NCI-H69 (cell line): ENCODE data around the gene OSBPL8.
A peak's percentile ranks its signal among the peaks of the same experiment; 100 is the strongest.

Source experiments
- DNase-seq: peaks from one replicate; lab custom pipeline; 2025; lab: John Stamatoyannopoulos, UW

OSBPL8 gene

DNA sequence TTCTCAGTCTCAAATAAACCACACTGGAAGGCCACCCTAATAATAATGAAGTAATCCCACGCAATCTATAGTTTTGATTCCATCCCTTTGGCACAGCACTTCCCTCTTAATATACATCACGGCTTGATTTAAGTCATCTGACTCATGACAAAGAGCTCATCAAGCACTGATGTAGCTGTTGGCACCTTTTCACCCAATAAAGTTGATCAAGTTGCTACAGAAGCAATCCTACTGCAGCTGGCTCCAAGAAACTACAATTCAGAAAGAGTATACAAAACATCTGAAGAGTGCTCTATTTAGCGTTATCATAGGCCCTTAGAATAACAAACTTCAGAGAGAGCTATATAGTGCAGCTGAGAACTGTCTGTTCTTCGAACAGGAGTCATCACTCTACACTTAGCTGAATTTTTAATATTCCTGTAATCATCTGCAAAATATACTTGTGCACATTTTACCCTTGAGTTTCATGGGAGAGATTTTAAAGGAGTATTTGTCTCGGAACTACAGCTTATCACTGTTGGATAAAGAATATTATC is 94.9 kb downstream of the OSBPL8 start:
- DNase-seq, result no peak

DNA sequence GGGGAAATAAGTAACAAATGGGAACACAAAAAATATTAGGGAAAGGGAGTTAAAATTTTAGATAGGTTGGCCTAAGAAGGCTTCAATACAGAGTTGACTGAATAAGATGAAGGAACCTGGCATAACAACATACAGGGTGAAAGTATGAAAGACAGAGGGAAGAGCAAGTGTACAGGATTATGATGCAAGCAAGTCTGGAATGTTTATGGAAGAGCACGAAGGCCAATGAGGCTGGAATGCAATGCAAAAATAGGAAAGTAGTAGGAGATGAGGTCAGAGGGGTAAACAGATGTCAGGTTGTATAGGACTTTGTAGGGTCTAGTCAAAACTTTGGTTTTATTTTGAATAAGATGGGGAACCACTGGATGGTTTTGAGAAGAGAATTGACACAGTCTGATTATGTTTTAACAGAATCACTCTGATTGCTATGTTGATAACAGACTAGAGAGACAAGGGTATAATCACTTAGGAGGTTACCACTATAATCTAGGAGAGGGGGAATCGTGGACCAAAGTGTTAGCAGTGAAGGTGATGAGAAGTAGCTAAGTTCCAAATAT is 96.8 kb downstream of the OSBPL8 start:
- no peak for DNase-seq

DNA sequence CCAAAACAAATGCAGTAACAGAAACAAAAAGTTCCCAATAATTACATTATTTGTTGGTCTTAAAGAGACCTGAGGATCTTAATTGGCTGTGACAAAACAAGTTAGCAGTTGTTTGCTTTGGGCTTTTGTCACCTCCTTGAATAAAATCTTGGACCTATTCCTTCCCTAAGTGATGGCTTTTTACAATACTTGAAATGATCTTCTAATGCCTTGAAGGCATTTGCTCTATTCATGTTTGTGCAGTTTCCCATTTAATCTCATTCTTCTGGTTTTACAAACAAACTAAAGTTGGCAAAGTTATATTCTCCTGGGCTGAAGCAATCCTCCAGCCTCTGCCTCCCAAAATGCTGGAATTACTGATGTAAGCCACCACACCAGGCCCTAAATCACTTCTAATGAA is 98.8 kb downstream of the OSBPL8 start:
- no peak for DNase-seq

DNA sequence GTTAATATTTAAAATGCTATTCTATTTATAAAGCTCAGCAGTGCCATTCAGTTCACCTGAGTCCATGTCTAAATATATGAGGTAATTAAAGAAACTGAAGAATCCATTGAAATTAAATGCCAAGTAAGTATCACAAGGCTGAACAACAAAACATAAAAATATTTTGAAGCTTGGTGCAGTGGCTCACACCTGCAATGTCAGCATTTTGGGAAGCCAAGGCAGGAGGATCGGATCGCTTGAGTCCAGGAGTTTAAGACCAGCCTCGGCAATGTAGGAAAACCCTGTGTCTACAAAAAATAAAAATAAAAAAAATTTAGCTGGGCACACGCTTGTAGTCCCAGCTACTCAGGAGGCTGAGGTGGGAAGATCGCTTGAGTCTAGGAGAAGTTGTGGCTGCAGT is 101.8 kb downstream of the OSBPL8 start:
- no peak for DNase-seq

DNA sequence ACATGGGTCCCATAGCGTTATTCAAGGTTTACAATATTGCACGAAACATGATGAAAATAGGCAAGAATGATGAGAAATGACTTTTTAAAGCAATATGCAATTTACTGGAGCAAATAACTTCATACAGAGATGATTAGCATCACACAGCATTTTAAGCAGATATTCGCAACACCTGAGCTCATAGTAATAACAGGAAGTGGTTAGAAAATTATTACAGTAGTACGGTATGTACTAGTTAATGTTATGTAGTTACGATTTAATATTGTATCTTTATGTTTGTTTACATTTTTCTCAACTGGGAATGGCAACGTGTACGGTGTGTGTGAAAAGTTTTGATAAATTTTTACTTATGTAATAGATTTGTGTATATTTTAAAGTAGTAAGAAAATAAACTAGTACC is 102.6 kb downstream of the OSBPL8 start:
- no peak for DNase-seq

DNA sequence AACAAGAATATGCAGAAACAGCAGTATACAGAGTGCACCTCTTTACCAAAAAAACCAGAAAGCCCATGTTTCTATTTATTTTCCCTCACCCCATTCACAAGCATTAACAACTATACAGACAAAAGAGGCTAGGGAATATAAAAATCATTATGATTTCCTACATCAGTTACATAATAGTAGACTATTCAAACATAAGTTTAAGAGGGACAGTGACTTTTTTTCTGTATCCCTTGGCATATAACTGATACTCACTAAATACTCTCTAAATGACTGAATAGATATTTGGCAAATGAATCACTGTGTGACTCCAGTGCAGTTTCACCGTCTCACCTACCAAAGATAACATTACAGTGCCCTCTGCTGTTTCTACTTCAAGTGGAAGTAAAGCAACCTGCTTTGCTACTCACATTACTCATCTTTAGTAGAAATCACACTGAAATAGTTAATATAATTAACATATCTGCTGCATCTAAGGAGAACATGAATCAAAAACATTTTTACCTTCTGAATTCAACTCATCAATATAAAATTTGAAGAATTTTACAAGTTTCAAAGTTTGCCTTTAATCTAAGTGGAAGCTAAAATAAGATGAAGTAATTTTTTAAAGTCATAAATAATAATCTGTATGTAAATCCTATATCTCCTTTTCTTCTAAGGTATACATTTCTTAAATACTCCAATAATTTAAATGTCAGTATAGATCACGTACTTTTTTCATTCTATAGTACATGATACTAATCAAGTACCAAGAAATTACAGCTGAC is 103.8 kb downstream of the OSBPL8 start:
- DNase-seq, result peak; percentile 59

DNA sequence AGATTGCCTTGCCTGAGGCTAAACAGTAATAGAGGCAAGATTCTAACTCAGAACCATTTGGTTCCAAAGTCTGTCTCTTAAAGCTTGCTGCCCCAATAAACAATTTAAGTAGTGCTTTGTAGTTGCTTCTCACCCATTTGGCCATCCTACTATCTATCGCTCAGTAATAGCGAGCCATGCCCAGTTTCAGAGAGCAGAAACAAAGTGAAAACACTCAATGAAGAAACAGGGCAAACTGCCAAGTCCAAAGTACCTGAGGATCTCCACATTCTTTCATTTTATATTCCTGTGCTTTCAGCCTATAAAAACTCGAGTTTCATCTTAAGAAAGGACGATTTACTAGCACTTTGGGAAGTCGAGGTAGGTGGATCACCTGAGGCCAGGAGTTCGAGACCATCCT is 108.0 kb downstream of the OSBPL8 start:
- DNase-seq, result no peak

DNA sequence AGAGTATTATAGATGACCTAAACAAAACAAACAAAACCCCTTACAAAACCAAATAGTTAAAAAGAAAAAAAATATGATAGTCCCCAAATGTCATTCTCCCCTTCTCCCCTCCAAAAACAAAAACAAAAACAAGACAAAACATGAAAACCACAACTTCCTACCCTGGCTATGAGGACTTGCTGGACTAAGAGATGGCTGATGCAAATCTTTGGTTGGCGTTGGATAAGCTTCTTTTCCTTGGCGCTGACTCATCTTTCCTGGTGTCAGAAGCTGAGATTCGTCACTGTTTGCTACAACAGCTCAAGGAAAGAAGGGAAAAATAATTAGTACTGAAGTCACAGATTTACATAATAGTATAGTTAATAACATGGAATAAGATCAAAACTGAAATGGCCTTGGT is 108.9 kb downstream of the OSBPL8 start:
- no peak for DNase-seq

DNA sequence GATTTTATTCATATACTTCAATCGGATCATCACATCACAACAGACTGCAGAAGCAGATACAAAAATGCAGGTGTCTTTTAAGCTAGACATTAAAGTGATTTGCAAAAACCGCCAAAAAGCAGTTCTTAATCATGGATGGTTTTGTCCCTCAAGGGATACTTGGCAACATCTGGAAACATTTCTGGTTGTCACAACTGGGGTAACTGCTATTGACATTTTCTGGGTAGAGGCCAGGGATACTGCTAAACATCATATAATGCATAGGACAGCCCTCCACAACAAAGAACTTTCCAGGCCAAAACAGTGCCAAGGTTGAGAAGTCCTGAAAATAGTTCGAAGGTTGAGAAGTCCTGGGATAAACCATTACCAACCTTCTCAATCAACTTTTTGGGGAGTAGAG is 109.6 kb downstream of the OSBPL8 start:
- DNase-seq, result no peak

DNA sequence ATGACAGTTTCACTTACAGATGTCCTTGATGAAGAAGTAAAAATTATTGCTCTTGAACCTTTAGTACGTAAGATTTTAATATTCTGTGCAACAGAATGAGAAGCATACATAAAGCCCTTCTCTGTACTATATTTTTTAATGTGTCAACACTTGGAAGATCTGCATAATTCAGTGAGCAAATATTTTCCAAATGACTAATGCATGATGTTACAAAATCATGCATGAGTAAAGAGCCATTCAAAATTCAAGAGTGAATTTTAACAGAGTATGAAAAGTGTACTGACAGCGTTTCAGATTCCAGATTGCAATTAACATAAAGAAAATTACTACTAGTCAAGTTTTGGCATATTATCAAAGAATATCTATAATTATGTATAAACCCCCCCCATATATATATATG is 110.0 kb downstream of the OSBPL8 start:
- DNase-seq, result no peak

DNA sequence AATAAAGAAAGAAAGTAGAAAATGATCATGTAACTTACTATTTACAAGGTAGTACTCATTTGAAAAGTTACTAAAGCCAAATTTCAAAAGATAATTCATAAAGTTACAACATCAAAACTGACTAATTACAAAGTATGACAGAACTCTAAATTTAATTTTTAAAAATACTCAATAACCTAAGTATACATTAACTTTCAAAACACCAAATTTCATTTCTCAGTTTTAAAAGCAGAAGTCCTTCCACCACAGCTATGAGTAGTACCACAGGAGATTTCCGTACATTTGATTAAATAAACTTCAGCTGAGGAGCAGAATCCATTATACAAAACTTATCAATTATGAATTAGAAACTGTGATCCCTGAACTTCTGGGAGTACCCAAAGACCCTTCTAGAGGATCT is 110.6 kb downstream of the OSBPL8 start:
- no peak for DNase-seq

DNA sequence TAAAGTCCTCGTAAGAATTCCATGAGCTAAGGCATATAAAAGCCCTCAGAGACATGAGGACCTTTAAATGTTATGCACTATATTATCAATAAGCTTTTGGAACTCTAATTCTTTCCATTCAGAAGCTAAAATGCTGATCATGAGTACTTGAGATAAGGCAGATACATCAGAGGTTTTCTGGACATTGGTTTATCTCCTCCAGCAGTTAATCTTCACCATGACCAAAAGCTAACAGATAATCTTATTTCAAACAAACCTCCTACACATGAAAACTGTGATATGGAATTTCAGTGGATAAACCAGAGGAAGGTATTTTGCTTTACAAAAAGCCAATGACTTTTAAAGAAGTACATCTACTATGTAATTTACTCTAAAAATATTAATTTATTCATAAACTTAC is 113.5 kb downstream of the OSBPL8 start:
- no peak for DNase-seq

DNA sequence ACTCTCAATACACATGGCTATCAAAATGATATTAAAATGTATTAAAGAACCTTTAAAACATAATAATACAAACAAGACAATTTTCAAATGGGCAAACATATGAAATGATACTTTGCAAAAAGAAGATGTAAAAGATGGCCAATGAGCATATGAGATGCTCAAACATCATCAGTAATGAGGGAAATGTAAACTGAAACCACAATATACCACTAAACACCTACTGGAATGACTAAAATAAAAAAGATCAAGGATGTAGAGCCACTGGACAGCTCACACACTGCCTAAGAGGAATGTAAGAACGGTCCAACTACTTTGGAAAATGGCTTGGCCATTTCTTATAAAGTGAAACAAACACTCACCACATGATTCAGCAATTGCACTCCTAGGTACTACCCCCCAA is 114.1 kb downstream of the OSBPL8 start:
- DNase-seq, result no peak

DNA sequence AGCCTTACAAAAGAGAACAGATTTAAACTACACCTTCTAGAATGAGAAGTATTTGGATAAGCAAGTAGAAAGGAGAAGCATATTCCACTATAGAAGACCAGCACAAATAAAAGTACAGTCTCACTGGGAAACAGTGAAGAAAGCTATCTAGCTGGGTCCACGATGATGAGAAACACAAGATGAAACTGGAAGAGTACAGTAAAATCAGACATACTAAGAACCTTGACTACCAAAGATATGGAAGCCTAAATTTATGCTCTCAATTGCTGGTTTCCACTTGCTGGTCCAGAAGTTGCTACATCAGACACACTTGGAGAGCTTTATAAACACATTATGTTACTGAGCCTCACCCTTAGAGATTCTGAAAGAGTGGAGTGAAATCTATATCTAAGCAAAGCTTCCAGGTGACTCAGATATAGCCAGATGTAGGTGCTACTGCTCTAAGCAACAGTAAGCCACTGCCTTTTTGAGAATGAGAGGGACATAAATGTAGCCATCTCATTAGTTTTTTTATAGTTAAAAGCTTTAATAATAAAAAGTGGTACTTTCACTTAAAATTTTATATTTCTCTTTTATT is 115.1 kb downstream of the OSBPL8 start:
- DNase-seq, result no peak

DNA sequence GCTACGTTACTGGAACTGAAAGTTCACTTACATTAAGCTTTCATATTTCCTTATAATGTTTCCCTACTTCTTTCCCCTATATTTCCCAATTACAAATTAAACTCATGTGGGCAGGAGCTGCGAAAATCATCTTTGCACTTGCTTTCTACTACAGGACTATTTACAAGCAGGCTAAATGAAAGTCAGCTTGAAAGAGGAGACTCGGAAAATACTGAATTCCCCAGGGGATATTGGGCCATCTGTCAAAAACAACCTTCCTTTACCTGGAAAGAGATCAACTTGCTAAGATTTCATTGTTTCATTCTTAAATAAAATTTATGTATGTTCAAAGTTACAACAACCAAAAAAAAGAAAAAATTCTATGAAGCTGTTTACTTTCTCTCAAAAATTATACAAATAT is 118.6 kb downstream of the OSBPL8 start:
- DNase-seq, result peak; percentile 59

DNA sequence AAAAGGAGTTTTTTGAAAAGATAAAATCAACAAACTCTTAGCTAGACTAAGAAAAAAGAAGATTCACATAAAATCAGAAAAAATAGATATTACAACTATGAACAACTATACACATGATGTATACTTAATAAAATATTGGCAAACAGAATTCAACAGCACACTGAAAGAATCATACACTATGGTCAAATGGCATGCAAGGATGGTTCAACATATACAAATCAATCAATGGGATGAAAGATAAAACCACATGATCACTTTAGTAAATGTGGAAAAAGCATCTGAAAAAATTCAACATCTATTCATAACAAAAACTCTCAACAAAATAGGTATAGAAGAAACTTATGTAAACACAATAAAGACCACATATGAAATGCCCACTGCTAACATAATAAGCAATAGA is 126.8 kb downstream of the OSBPL8 start:
- DNase-seq, result no peak

DNA sequence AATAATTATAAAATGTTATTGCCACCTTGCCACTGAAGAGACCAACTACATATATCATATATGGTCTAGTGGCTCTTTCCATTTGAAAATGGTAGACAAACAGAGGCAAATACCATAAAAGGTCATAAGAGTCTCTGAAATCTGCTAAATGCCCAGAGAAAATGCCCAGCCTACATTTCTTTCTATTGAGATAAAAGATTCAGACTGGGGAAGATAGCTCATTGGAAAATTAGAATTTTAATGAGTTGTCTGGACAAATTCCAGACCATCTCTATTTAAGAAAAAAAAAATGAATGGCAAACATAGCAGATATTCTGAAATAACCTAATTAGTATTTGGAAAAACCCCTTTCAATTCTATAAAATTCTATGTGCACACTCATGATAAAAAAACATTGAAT is 131.5 kb downstream of the OSBPL8 start:
- DNase-seq, result no peak

DNA sequence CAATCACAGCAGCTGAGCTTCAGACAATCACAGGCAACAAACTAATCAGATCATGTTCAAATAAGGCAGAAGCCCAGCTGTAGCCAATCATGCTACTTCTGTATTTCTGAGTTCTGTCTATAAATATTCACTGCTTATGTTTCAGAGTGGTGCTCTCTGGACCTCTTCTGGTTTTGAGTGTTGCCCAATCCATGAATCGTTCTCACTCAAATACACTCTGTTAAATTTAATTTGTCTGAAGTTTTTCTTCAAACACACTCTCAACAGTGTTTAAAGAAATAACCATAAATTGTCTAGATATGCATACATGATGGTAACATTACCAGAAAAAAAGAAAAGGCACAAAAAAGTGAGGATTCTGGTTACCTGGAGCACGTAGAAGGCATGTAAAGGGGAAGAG is 133.4 kb downstream of the OSBPL8 start:
- no peak for DNase-seq

DNA sequence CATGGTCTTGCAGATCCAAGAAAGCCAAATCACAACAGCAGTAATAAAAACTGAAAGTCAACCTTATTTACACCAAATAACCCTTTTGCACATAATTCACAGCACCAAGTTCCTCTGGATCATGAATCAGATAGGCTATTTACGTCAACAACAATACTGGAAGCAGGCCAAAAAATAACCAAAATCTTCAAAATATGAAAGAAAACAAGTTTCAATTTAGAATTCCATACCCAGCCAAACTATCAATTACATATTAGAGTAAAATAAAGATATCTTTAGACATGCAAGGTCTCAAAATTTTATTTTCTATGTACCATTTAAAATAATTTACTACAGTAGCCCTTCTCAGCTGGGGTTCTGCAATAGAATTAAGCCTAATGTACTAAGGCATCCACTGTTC is 134.6 kb downstream of the OSBPL8 start:
- DNase-seq, result no peak

DNA sequence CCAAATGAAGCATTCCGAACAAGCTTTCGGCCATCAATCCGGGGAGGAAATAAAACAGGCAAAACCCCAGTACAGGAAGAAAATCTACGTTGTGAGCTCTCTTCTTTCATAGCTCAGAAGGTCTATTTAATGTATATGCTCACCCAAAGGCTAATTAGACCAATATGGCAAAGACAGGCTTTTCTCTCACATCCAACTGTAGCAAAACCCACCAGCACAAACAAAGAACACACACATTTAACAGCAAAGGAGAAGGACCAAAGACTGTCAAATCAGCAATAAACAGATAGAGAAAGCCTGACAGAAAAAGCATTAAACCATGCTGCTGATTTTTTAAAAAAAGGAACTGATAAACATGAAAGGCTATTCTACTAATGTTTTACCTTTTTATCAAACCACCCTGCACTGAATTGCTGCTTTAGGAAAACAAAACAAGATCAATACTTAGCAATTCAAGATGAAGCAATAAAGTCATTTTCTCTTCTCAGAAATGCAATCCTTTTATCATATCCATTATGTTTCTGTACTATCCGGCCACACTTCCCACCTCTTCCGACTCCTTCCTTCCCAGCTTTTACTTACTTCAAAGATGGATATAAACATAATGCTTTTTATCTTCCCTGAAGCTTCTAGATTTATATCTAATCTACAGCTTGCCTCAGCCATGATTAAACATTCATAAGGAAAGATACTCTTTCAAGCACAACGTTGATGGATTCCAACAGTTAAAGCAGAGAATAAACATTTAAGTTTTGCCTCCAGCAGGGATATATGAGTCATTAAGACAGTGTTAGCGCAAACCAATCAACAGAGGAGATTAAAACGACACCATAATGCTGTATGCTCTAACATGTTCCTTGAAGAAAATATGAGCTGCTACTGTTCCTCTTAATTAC is 136.8 kb downstream of the OSBPL8 start:
- no peak for DNase-seq

DNA sequence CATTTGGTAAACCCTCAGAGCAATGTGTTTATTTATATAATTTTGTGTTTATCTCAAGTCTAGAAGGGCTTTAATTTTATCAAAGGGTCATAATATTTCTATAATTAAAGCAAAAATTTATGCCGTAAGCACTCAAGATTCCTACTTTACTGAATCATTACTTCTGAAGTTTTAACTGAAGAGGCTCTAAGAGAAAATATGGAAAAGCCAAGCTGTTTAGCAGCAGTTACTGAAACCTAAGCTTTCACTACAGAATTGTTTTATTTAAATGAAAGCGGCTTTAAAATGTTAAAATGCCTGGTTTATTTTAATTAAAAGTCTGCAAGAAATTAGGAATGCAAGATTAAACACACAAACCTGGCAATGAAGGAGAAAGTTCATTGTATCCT is 137.4 kb downstream of the OSBPL8 start:
- DNase-seq, result no peak

DNA sequence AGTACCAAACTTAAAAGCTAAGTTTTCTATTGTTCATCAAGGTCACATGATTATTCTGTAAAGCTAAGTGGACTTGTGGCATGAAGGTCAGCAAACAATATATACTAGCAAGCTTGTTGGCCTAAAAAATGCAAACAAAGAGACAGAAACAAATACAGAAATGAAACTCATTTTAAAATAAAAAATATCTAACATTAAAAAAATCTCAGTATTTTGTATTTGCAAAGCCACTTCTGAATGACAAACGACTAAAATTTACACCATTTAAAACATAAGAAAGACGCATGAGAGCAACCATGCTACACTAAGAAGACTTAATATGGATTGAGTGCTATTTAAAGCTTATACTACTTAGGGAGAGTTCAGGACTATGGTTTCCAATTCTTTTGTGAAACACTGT is 138.5 kb downstream of the OSBPL8 start:
- DNase-seq, result no peak

DNA sequence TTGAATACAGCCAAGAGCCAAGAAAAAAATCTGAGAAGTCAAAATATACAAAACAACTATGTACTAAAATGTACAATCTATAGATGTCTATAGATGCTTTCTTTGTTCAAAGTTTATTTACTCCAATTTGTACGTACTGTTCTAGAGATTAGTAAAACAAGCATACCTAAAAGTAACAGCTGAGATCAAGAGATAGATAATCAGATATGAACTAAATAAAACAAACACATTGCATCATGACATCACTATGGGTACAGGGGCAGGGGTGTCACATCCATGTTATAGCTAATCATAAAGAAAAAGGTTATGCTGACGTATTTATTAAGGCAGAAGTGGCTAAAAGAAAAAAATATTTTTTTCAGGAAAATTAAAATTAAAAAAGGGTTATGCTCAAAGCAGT is 139.3 kb downstream of the OSBPL8 start:
- no peak for DNase-seq
